ENCODE data around the gene FAM3C. TPM values are rescaled to one million over a fixed set of nuclear protein-coding genes. Genes with fewer than 3 reads are reported as not detected.
"Not testable (repeated sequence)": the region's sequence is repeated elsewhere in the genome, so short reads cannot be mapped to it uniquely, and the experiment has no call there.

Gene FAM3C
- total and polyA plus RNA-seq, 4 donors, result 26.3 to 62.2 (median 37.6) TPM

GRCh38 chr7:121327671-121328070 is 68.4 kb downstream of the FAM3C start:
- Histone ChIP-seq H3K4me1 (ENCODE audit: control insufficient read depth in 5 of 5, insufficient read depth in 5 of 5, low read length in 5 of 5) (peaks cover 0 to 17% (median 4%) of the 10 kb centered on the region in 5 donors), H3K27ac (ENCODE audit: low read depth in 1 of 2, low read length in 1 of 2) (no peak overlapping the region), H3K36me3 (ENCODE audit: control insufficient read depth in 4 of 4, insufficient read depth in 4 of 4, low read length in 4 of 4) (no peaks in the 10 kb centered on the region), H3K4me3 (no peak overlapping the region), H3K27me3 (ENCODE audit: control insufficient read depth in 3 of 3, insufficient read depth in 3 of 3, low read length in 2 of 3) (peaks cover 4 to 51% (median 42%) of the 10 kb centered on the region in 3 donors), H3K9me3 (ENCODE audit: control insufficient read depth in 4 of 4, insufficient read depth in 3 of 4, low read length in 3 of 4) (peaks cover 0 to 3% (median 0%) of the 10 kb centered on the region in 4 donors), H3K9ac (ENCODE audit: insufficient read depth in 1 of 2, low read length in 2 of 2) (no peak overlapping the region)
- 80 to 86% methylated on average over 5 of the region's 5 CpGs for WGBS, 2 donors
- DNase-seq (no peak), ATAC-seq (ENCODE audit: insufficient read depth, low FRiP score) (no peak)
- TF ChIP-seq CTCF (IDR thresholded peaks at IDR 0.05; ENCODE audit: control extremely low read depth, extremely low read depth), result no peak

- Histone ChIP-seq H3K4me1 (ENCODE audit: control insufficient read depth in 5 of 5, insufficient read depth in 5 of 5, low read length in 5 of 5) (peaks cover 0 to 4% (median 2%) of the 10 kb centered on the region in 5 donors), H3K9me3 (ENCODE audit: control insufficient read depth in 4 of 4, insufficient read depth in 3 of 4, low read length in 3 of 4) (peaks cover 0 to 1% (median 0%) of the 10 kb centered on the region in 4 donors), H3K27me3 (ENCODE audit: control insufficient read depth in 3 of 3, insufficient read depth in 3 of 3, low read length in 2 of 3) (peaks cover 0 to 12% (median 8%) of the 10 kb centered on the region in 3 donors), H3K27ac (ENCODE audit: low read depth in 1 of 2, low read length in 1 of 2) (no peak overlapping the region), H3K9ac (ENCODE audit: insufficient read depth in 1 of 2, low read length in 2 of 2) (no peak overlapping the region), H3K4me3 (no peak overlapping the region), H3K36me3 (ENCODE audit: control insufficient read depth in 4 of 4, insufficient read depth in 4 of 4, low read length in 4 of 4) (no peaks in the 10 kb centered on the region)
- no peak for TF ChIP-seq CTCF (IDR thresholded peaks at IDR 0.05; ENCODE audit: control extremely low read depth, extremely low read depth)
- DNase-seq (peak; percentile 69 to 87 (median 78)), ATAC-seq (ENCODE audit: insufficient read depth, low FRiP score) (no peak)
- 59 to 69% methylated on average over 5 of the region's 5 CpGs for WGBS, 2 donors
Measured at GRCh38 chr7:121323515-121324302, 72.4 kb downstream of the FAM3C start.

GRCh38 chr7:121322460-121322859 is 73.6 kb downstream of the FAM3C start:
- DNase-seq, result no peak
- H3K4me3 ChIP-seq, result no peak overlapping the region
- H3K4me1 ChIP-seq (ENCODE audit: control insufficient read depth in 5 of 5, insufficient read depth in 5 of 5, low read length in 5 of 5), result peaks cover 0 to 4% (median 0%) of the 10 kb centered on the region in 5 donors
- no peaks in the 10 kb centered on the region for H3K27me3 ChIP-seq (ENCODE audit: control insufficient read depth in 3 of 3, insufficient read depth in 3 of 3, low read length in 2 of 3)
- no peak for ATAC-seq (ENCODE audit: insufficient read depth, low FRiP score)
- no peak for TF ChIP-seq CTCF (IDR thresholded peaks at IDR 0.05; ENCODE audit: control extremely low read depth, extremely low read depth)
- H3K36me3 ChIP-seq (ENCODE audit: control insufficient read depth in 4 of 4, insufficient read depth in 4 of 4, low read length in 4 of 4), result no peaks in the 10 kb centered on the region
- 59 to 68% methylated on average over 3 of the region's 3 CpGs for WGBS, 2 donors
- H3K9ac ChIP-seq (ENCODE audit: insufficient read depth in 1 of 2, low read length in 2 of 2), result no peak overlapping the region
- H3K27ac ChIP-seq (ENCODE audit: low read depth in 1 of 2, low read length in 1 of 2), result no peak overlapping the region
- H3K9me3 ChIP-seq (ENCODE audit: control insufficient read depth in 4 of 4, insufficient read depth in 3 of 4, low read length in 3 of 4), result no peaks in the 10 kb centered on the region

- not testable (repeated sequence) for H3K4me1 ChIP-seq (ENCODE audit: control insufficient read depth in 5 of 5, insufficient read depth in 5 of 5, low read length in 5 of 5); H3K4me3 ChIP-seq; H3K9ac ChIP-seq (ENCODE audit: insufficient read depth in 1 of 2, low read length in 2 of 2); DNase-seq; ATAC-seq (ENCODE audit: insufficient read depth, low FRiP score); H3K9me3 ChIP-seq (ENCODE audit: control insufficient read depth in 4 of 4, insufficient read depth in 3 of 4, low read length in 3 of 4); H3K27me3 ChIP-seq (ENCODE audit: control insufficient read depth in 3 of 3, insufficient read depth in 3 of 3, low read length in 2 of 3); H3K27ac ChIP-seq (ENCODE audit: low read depth in 1 of 2, low read length in 1 of 2); H3K36me3 ChIP-seq (ENCODE audit: control insufficient read depth in 4 of 4, insufficient read depth in 4 of 4, low read length in 4 of 4)
- WGBS, 2 donors, result 93% methylated on average over 2 of the region's 3 CpGs
Measured at GRCh38 chr7:121315170-121315569, 80.9 kb downstream of the FAM3C start.

All from lung (tissue), 12 donors.